LNCaP clone FGC (cell line): ENCODE data around the gene BPIFA1.

ENCODE experiments used
- DNase-seq: peaks from one replicate; pipeline ENCODE4 v3.0.0-alpha.2; 2011; ENCODE audit warnings: low read depth
- H3K4me3 ChIP-seq: 2 replicates; pipeline ENCODE4 v1.5.1; 2011; ENCODE audit warnings: mild to moderate bottlenecking, low read depth, low read length, control low read depth
- TF ChIP-seq, protein P1 (sequence below): IDR thresholded peaks from 2 replicates; pipeline ENCODE4 v1.5.1; 2012; ENCODE audit warnings: mild to moderate bottlenecking; ENCODE audit not compliant: control insufficient read depth, insufficient read depth; ENCODE audit errors: extremely low read depth

Gene BPIFA1

DNA sequence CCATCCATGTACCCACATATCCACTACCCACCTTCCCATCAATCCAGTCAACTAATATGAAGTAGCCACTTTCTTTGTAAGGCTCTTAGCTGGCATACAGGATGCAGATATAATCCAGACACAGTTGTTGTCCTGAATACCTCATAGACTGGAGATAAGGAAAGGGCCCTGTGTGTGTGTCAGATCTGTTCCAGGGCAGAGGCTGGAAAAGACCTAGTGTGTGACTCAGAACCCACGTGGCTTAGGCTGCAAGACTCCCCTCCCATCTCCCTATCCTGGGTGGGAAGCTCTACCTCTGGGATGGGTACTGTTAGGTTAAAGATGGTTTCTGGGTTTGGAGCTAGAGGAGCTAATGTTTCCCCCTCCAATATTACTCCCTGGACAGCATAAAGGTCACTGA lies 3.6 kb downstream of the BPIFA1 start:
- TF ChIP-seq, protein P1, sequence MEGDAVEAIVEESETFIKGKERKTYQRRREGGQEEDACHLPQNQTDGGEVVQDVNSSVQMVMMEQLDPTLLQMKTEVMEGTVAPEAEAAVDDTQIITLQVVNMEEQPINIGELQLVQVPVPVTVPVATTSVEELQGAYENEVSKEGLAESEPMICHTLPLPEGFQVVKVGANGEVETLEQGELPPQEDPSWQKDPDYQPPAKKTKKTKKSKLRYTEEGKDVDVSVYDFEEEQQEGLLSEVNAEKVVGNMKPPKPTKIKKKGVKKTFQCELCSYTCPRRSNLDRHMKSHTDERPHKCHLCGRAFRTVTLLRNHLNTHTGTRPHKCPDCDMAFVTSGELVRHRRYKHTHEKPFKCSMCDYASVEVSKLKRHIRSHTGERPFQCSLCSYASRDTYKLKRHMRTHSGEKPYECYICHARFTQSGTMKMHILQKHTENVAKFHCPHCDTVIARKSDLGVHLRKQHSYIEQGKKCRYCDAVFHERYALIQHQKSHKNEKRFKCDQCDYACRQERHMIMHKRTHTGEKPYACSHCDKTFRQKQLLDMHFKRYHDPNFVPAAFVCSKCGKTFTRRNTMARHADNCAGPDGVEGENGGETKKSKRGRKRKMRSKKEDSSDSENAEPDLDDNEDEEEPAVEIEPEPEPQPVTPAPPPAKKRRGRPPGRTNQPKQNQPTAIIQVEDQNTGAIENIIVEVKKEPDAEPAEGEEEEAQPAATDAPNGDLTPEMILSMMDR, result no peak
- DNase-seq, result no peak
- H3K4me3 ChIP-seq, result no peak overlapping the region

DNA sequence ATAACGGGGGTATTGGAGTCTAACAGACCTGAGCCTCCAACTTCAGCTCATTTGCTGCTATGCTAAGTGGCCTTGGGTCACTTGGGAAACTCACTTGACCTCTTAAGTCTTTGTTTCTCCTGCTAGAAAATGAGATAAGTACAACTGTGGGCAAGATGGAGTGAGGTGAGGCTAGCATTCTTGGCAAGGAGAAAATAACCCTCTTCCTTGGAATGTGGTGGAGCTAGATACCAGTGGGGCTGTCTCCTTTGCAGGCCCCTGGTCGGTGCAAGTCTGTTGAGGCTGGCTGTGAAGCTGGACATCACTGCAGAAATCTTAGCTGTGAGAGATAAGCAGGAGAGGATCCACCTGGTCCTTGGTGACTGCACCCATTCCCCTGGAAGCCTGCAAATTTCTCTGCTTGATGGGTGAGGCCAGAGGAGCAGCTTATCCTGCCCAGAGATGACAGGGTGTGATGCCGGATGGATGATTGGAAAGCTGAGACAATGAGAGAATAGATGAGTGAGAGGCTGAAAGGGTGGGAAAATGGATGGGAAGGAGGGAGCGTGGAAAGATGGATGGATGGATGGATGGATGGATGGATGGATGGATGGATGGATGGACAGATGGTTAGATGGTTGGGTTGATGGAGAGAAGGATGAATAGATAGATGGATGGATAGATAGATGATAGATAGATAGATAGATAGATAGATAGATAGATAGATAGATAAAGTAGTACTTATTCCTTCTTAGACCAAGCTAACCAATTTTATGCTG lies 4.4 kb downstream of the BPIFA1 start:
- no peak overlapping the region for H3K4me3 ChIP-seq
- TF ChIP-seq, protein P1, result no peak
- no peak for DNase-seq

DNA sequence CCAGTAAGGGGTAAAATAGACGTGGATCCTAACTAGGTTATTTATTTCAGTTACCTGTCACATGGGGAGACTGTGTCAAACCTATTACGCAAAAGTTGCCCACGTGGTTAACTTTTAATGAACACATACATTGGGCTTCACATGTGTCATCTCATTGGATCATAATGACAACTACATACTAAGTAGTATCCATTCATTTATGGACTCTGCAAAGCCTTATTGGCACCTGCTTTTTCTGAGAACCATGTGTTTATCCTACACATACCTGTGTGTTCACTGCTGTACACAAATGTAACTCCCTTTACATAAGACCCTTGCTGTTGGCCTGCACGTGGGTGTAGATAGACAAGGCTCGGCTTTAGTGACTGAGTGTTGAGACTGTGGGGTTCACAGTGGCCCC lies 5.1 kb downstream of the BPIFA1 start:
- TF ChIP-seq, protein P1, result no peak
- no peak overlapping the region for H3K4me3 ChIP-seq
- no peak for DNase-seq

DNA sequence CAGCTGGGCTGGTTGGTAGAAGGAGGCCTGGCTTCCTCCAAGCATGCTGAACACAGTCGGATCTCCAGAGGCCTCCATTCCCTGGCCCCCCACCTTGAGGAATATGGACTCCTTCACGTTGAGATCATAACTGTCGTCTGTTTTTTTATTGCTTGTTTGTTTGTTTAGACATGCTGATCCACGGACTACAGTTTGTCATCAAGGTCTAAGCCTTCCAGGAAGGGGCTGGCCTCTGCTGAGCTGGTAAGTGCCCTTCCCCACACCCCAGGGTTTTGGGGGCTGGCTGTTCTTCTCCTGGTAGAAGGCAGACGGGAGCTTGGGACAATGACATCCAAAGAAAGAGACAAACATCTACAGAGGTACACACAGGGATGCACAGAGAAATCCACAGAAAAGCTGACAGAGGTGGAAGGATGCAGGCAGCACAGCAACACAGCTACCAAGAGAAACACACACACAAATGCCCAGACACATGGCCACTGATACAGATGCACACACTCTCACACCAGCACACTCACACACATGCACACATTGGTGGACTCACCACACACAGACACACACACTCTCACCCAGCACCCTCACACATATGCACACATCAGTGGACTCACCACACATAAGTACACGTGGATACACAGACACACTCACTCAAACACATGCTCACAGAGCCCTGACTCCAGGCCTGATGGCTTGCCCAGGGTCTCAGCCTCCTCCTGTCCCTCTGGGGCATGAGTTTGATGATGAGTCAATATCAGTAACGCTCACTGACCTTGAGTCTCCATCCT lies 6.7 kb downstream of the BPIFA1 start:
- no peak overlapping the region for H3K4me3 ChIP-seq
- TF ChIP-seq, protein P1, result no peak
- no peak for DNase-seq

DNA sequence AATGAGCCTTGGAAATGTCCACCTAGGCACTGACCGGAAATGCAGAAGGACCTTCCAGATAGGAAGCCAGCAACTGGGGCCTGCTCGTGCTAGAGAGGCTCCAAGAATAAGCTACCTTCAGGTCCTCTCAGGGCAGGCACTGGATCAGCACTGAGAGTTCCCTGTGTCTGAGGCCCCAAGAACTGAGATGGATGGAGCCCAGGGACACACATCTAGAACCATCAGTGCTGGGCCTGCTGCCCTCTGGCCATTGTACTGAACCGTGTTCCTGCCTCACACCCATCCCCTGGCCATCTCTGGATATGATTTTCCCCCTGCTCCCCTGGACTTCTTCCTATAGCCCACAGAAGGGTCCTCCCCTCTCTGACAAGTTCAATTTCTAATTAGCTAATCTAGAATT lies 10.3 kb downstream of the BPIFA1 start:
- H3K4me3 ChIP-seq, result no peak overlapping the region
- TF ChIP-seq, protein P1, result no peak
- DNase-seq, result no peak

DNA sequence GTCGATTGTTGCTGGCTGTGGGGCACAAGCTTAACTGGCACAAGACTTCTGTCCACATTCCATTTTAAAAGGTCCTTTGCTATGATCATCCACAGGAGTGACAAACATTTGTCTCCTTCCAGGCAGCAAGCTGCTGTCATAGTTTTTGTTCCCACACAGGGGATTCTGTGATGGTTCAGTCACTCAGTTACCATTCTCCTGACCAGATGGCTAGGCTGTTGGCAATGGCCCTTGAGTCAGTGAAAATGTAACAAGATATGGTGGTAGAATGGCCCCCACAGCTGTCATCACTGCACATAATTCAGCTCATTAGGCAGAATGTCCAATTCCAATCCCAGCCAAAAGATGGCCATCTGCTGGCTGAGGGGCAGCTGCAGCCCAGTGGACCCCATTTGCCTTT lies 13.7 kb downstream of the BPIFA1 start:
- no peak overlapping the region for H3K4me3 ChIP-seq
- TF ChIP-seq, protein P1, result no peak
- no peak for DNase-seq
